Effector memory CD4-positive, alpha-beta T cell (primary cell): ENCODE results near the gene PHYHD1.

Experiments
- DNase-seq, 3 donors: peaks; one replicate each; pipeline ENCODE4 v3.0.0-alpha.2; 2020
- H3K27ac ChIP-seq: 2 replicates; pipeline ENCODE4 v1.7.0; 2013; ENCODE audit warnings: mild to moderate bottlenecking, low read length, moderate library complexity; ENCODE audit not compliant: insufficient read depth, poor library complexity, severe bottlenecking
- H3K27me3 ChIP-seq: replicated peaks from 2 replicates; pipeline ENCODE4 v1.7.0; 2013; ENCODE audit warnings: mild to moderate bottlenecking, low read length; ENCODE audit not compliant: insufficient read depth, control insufficient read depth, poor library complexity, severe bottlenecking
- H3K36me3 ChIP-seq: 2 replicates; pipeline ENCODE4 v1.7.0; 2013; ENCODE audit warnings: mild to moderate bottlenecking, low read length, moderate library complexity; ENCODE audit not compliant: control insufficient read depth, insufficient read depth
- H3K4me1 ChIP-seq: 2 replicates; pipeline ENCODE4 v1.7.0; 2013; ENCODE audit warnings: low read length, mild to moderate bottlenecking; ENCODE audit not compliant: control insufficient read depth, insufficient read depth, poor library complexity, severe bottlenecking
- H3K4me3 ChIP-seq: 2 replicates; pipeline ENCODE4 v1.7.0; 2013; ENCODE audit warnings: low read length, low read depth, mild to moderate bottlenecking; ENCODE audit not compliant: insufficient read depth, poor library complexity, severe bottlenecking
- H3K9me3 ChIP-seq: 2 replicates; pipeline ENCODE4 v1.7.0; 2013; ENCODE audit warnings: mild to moderate bottlenecking, low read length, moderate library complexity; ENCODE audit not compliant: control insufficient read depth

PHYHD1 gene

GRCh38 chr9:128911529-128912035, 9.2 kb upstream of the PHYHD1 start:
- no peak overlapping the region for H3K4me3 ChIP-seq
- no peaks in the 10 kb centered on the region for H3K27me3 ChIP-seq
- H3K27ac ChIP-seq, result no peak overlapping the region
- H3K9me3 ChIP-seq, result no peaks in the 10 kb centered on the region
- peaks cover 46% of the 10 kb centered on the region for H3K36me3 ChIP-seq
- no peak for DNase-seq
- peaks cover 16% of the 10 kb centered on the region for H3K4me1 ChIP-seq

GRCh38 chr9:128912270-128912853, 8.4 kb upstream of the PHYHD1 start:
- H3K36me3 ChIP-seq, result peaks cover 48% of the 10 kb centered on the region
- H3K4me3 ChIP-seq, result no peak overlapping the region
- no peak overlapping the region for H3K27ac ChIP-seq
- H3K9me3 ChIP-seq, result no peaks in the 10 kb centered on the region
- DNase-seq, result no peak
- peaks cover 13% of the 10 kb centered on the region for H3K4me1 ChIP-seq
- no peaks in the 10 kb centered on the region for H3K27me3 ChIP-seq

- peaks cover 13% of the 10 kb centered on the region for H3K4me1 ChIP-seq
- H3K4me3 ChIP-seq, result no peak overlapping the region
- H3K9me3 ChIP-seq, result no peaks in the 10 kb centered on the region
- DNase-seq, result no peak
- H3K36me3 ChIP-seq, result peaks cover 47% of the 10 kb centered on the region
- no peaks in the 10 kb centered on the region for H3K27me3 ChIP-seq
- no peak overlapping the region for H3K27ac ChIP-seq
These were observed 7.5 kb upstream of the PHYHD1 start for GRCh38 chr9:128913048-128913900.

- Histone ChIP-seq H3K27ac (no peak overlapping the region), H3K4me3 (no peak overlapping the region), H3K4me1 (peaks cover 13% of the 10 kb centered on the region)
These were observed 6.6 kb upstream of the PHYHD1 start for GRCh38 chr9:128913995-128914772.

GRCh38 chr9:128916204-128916603, 4.6 kb upstream of the PHYHD1 start:
- peaks cover 39% of the 10 kb centered on the region for H3K36me3 ChIP-seq
- no peaks in the 10 kb centered on the region for H3K27me3 ChIP-seq
- H3K27ac ChIP-seq, result no peak overlapping the region
- H3K4me1 ChIP-seq, result peaks cover 10% of the 10 kb centered on the region
- no peaks in the 10 kb centered on the region for H3K9me3 ChIP-seq
- H3K4me3 ChIP-seq, result no peak overlapping the region
- DNase-seq, result no peak

More at GRCh38 chr9:128913995-128914772, 6.6 kb upstream of the PHYHD1 start:
- no peak for DNase-seq
- Histone ChIP-seq H3K36me3 (peaks cover 42% of the 10 kb centered on the region), H3K27me3 (no peaks in the 10 kb centered on the region), H3K9me3 (no peaks in the 10 kb centered on the region)

GRCh38 chr9:128916745-128917144, 4.0 kb upstream of the PHYHD1 start:
- Histone ChIP-seq H3K9me3 (no peaks in the 10 kb centered on the region), H3K27me3 (no peaks in the 10 kb centered on the region), H3K4me1 (peaks cover 6% of the 10 kb centered on the region), H3K36me3 (peaks cover 38% of the 10 kb centered on the region), H3K4me3 (no peak overlapping the region), H3K27ac (no peak overlapping the region)
- no peak for DNase-seq

GRCh38 chr9:128917151-128917849, 3.5 kb upstream of the PHYHD1 start:
- Histone ChIP-seq H3K36me3 (peaks cover 34% of the 10 kb centered on the region), H3K27me3 (no peaks in the 10 kb centered on the region), H3K27ac (no peak overlapping the region), H3K4me1 (peaks cover under 1% of the 10 kb centered on the region), H3K9me3 (no peaks in the 10 kb centered on the region), H3K4me3 (no peak overlapping the region)
- DNase-seq, result no peak

GRCh38 chr9:128918921-128919320, 1.9 kb upstream of the PHYHD1 start:
- no peak overlapping the region for H3K27ac ChIP-seq
- H3K27me3 ChIP-seq, result no peaks in the 10 kb centered on the region
- H3K9me3 ChIP-seq, result no peaks in the 10 kb centered on the region
- no peak for DNase-seq
- no peak overlapping the region for H3K4me3 ChIP-seq
- H3K4me1 ChIP-seq, result no peaks in the 10 kb centered on the region
- H3K36me3 ChIP-seq, result peaks cover 34% of the 10 kb centered on the region

GRCh38 chr9:128919402-128920089, 1.2 kb upstream of the PHYHD1 start:
- Histone ChIP-seq H3K4me3 (no peak overlapping the region), H3K27me3 (no peaks in the 10 kb centered on the region), H3K9me3 (no peaks in the 10 kb centered on the region), H3K36me3 (peaks cover 33% of the 10 kb centered on the region), H3K4me1 (no peaks in the 10 kb centered on the region), H3K27ac (no peak overlapping the region)
- no peak for DNase-seq
